GM06990 (cell line): Measurements from ENCODE around the gene SGO1.
A peak's percentile ranks its signal among the peaks of the same experiment; 100 is the strongest.

ENCODE experiments used
- DNase-seq: peaks from one replicate; pipeline ENCODE4 v3.0.0-alpha.2; 2011; ENCODE audit not compliant: insufficient read length; ENCODE audit errors: extremely low read depth
- H3K27me3 ChIP-seq: replicated peaks from 2 replicates; pipeline ENCODE4 v1.6.0; 2011; ENCODE audit warnings: low read length; ENCODE audit not compliant: control insufficient read depth, insufficient read depth
- H3K36me3 ChIP-seq: 2 replicates; pipeline ENCODE4 v1.5.1; 2011; ENCODE audit warnings: low read length; ENCODE audit not compliant: control insufficient read depth, insufficient read depth
- H3K4me3 ChIP-seq: replicated peaks from 2 replicates; pipeline ENCODE4 v1.5.1; 2011; ENCODE audit warnings: low read depth, mild to moderate bottlenecking, control low read depth, low read length
- TF ChIP-seq, protein P1 (sequence below): IDR thresholded peaks from 2 replicates; pipeline ENCODE4 v1.5.1; 2011; ENCODE audit warnings: low read length, control low read depth, mild to moderate bottlenecking, inconsistent platforms; ENCODE audit not compliant: insufficient read depth, poor library complexity, severe bottlenecking

The SGO1 gene

DNA sequence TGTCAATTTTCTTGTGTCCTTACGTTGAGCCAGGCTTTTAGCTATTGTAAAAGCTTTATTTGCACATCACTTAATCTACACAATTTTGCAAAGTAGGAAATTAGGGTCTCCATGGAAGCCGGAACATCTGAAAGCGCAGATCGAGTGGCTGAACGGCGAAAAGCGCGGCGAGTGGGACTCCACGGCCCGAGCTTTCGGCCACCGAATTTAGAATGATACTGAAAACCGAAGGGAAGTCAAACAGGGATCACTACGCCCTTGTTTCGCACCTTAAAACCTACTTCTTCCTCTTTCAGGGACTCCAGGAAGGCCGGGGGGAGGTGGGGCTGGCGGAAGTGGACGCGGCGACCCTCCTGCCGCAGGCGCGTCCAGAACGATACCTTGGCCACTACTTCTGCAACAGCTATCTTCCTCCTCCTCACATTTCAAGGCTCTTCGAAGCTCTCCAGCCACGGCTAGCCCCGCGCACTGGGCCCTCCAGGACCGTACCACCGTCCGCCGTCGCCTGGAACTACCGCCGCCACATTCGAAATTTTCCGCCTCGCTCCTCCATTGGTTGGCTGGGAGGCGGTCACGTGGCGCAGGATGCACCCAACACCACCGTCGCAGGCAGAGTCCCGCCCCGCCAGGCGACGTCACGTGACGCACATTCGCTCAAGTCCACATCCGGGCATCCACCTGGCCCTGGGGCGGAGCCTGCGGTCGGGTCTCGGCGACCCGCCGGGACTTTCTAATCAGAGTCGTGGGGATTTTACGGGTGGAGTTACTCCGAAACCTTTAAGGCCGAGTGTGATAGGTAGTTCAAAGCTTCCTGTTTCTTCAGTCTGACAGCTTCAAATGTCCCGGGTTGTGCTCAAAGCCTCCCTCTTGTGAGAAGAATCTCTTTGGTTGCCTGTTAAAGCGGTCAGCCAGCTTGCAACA is at the start of gene SGO1:
Gene SGO1, minus strand, starts transcription at position 528 of the 921 bp plus-strand sequence. CDS start 2,179 bp downstream, outside the sequence.
- no peaks in the 10 kb centered on the region for H3K36me3 ChIP-seq
- H3K4me3 ChIP-seq, result peak within 1 kb of the TSS; percentile 76
- TF ChIP-seq, protein P1, sequence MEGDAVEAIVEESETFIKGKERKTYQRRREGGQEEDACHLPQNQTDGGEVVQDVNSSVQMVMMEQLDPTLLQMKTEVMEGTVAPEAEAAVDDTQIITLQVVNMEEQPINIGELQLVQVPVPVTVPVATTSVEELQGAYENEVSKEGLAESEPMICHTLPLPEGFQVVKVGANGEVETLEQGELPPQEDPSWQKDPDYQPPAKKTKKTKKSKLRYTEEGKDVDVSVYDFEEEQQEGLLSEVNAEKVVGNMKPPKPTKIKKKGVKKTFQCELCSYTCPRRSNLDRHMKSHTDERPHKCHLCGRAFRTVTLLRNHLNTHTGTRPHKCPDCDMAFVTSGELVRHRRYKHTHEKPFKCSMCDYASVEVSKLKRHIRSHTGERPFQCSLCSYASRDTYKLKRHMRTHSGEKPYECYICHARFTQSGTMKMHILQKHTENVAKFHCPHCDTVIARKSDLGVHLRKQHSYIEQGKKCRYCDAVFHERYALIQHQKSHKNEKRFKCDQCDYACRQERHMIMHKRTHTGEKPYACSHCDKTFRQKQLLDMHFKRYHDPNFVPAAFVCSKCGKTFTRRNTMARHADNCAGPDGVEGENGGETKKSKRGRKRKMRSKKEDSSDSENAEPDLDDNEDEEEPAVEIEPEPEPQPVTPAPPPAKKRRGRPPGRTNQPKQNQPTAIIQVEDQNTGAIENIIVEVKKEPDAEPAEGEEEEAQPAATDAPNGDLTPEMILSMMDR, result no peak
- peak; percentile 100 for DNase-seq
- no peaks in the 10 kb centered on the region for H3K27me3 ChIP-seq

DNA sequence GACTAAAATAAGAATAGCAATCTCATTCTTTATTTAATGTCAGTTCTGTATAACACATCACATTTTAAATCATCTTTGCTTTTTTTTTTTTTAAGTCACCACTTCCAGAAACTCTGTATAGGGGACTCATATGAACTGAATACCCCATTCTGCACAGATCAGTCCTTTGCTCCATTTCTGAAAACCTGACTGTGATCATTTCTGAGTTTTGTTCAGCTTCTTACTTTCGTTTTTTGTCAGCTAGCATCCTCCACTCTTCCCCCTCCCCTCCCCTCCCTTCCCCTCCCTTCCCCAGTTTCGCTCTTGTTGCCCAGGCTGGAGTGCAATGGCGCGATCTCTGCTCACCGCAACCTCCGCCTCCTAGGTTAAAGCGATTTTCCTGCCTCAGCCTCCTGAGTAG is 49.8 kb upstream of the SGO1 start:
- DNase-seq, result no peak
- H3K36me3 ChIP-seq, result no peaks in the 10 kb centered on the region
- no peaks in the 10 kb centered on the region for H3K27me3 ChIP-seq
- TF ChIP-seq, protein P1, result no peak
- H3K4me3 ChIP-seq, result no peak overlapping the region; the same call in 1 of the 2 replicates

DNA sequence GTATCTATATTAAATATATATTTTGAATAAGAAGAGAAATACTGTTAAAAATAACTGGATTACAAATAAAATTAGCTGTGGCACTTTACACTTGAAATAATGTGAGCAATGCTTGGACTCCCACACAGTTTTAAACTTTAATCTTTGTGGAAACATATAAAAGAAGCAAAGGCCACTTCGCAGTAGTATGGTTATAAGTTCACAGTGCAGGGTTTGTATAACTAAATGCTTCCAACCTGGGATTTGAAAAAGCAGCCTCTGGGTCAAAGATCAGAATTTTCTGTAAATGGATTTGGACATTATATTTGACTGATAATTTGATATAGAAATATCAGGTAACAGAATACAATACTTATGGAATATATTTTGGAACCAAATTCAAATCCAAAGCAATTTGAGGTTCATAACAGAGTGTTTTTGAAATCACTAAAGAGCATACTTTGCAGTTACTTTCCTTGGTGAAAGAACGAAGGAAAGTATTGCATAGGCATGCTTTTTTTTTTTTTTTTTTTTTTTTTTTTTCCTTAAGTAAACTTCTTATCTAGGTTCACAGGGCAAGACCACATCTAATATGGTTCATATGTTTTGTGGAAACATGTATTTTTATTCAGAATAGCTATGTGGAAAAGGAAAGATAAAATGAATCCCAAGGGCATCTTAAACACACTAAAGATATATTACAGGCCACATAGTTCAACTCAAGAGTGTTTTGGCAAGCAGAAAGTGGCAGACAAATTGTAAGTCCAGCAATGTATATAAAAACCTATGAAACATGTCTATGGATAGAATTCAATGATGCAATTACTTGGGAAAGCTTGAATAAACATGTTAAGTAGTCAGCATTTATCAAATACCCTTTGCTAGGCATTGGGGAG is 47.1 kb upstream of the SGO1 start:
- H3K4me3 ChIP-seq, result no peak overlapping the region
- H3K36me3 ChIP-seq, result no peaks in the 10 kb centered on the region
- TF ChIP-seq, protein P1, result no peak
- DNase-seq, result no peak
- no peaks in the 10 kb centered on the region for H3K27me3 ChIP-seq

DNA sequence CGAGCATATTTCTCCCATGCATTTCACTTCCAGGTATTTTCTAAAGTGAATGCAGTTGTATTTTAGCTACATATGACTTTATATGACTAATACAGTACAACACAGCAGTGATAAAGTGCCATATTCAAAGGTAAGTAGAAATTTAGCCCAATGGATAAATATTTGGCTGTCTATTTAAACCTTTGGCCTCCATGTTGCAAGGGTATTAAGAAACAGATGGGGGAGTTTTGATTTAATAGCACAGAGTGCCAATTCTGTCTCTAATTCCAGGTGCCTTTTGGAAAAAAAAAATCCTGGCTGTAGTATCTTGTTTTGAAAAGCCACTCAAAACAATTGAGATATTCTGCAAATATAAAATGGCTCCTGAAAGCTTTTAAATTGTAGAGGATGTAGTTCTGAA is 44.9 kb upstream of the SGO1 start:
- H3K36me3 ChIP-seq, result no peaks in the 10 kb centered on the region
- TF ChIP-seq, protein P1, result no peak

DNA sequence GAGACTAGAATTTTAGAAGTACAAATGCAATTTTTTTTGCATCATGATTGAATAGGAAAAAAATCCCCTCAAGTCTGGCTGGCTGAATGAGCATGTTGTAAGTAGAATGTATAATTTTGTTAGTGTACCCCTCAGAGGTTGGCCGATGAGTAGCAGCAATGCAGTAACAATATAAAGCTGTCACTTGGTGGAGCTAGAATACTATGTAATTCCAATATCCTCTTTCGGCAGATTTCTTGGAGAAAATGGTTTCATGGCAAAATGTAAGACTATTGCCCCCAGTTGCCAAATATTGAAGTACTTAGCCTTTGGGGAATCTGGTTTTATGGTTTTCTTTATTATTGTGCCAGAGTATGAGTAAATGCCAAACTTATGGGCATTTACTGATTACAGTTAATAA is 39.8 kb upstream of the SGO1 start:
- no peak for DNase-seq
- TF ChIP-seq, protein P1, result peak; percentile 21
- Histone ChIP-seq H3K4me3 (no peak overlapping the region), H3K36me3 (no peaks in the 10 kb centered on the region), H3K27me3 (no peaks in the 10 kb centered on the region)

More for the DNA sequence above, 44.9 kb upstream of the SGO1 start:
- Histone ChIP-seq H3K4me3 (no peak overlapping the region), H3K27me3 (no peaks in the 10 kb centered on the region)
- DNase-seq, result no peak
